Skin of body (tissue), 2 donors: ENCODE measurements around the gene TCEA3. TPM values are rescaled to one million over a fixed set of nuclear protein-coding genes. Genes with fewer than 3 reads are reported as not detected.

Experiments
- DNase-seq: peaks from one replicate; lab custom pipeline; 2025; lab: John Stamatoyannopoulos, UW
- total RNA-seq: library from RNA; depleted of rRNA; stranded (reverse); fragments of >200 nt; gene quantifications from one replicate; pipeline ENCODE4 v1.2.3, GENCODE V29; 2014

Gene TCEA3
- total RNA-seq, 1 donor from 2014 or later = 66.2 TPM

DNA sequence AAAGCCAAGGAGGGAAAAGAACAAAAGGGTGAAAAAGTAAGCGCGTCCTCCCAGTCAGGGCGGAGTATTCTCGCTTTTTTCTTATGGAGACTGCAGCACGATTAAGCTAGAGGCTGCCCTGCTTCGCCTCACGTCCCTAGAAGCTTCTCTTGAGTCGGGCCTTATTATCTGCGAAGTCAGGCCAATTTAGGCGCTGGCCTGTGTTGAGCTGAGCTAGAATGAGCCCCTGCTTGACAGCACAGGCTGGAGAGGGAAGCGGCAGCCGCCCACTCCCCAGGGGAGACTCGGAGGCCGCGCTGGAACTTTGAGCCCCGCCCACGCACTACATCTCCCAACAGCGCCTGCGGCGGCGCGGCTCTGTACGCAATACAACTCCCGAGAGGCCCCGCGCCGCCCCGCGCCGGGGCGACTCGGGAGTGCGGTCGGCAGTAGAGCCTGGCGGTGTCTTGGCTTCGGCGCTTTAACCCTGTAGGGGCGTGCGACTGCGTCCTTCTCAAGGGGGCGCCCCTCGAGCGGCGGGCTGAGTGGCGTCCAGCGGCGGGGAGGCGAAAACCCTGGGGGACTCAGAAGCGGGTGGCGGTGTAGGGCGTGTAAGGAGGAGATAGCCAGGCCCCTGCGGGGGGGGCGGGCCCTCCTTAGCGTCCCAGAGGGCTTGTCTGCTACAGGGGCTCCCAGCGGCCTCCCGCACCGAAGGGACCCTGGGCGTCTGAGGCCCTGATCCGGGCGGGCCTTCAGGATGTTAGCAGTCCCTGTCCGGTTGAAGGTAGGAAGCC is 55.8 kb downstream of the TCEA3 start:
- DNase-seq = peak; percentile 94

GRCh38 chr1:23367791-23368561 is 56.6 kb downstream of the TCEA3 start:
- DNase-seq = peak; percentile 98

- no peak for DNase-seq
These were observed 57.1 kb downstream of the TCEA3 start for GRCh38 chr1:23367451-23367790.

- DNase-seq = no peak
These were observed 58.0 kb downstream of the TCEA3 start for GRCh38 chr1:23366598-23366997.

DNA sequence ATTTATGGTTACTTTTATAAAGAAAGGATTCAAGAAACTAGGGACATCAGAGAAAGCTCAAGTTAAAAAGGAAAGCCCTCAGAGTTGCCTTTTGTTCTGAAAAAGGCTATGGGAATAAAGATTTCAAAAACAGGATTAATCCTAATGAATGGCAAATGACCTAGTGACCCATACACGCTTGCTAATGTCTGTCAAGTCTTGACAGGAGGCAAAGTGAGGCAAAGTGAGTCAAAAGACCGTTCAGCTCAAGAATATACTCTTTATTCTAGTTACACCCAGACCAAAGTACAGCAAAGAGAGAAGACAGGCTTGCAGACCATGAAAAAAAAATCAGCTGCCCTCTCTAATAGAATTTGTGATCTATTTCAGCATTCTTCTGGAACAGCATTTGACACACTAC is 58.4 kb downstream of the TCEA3 start:
- no peak for DNase-seq

DNA sequence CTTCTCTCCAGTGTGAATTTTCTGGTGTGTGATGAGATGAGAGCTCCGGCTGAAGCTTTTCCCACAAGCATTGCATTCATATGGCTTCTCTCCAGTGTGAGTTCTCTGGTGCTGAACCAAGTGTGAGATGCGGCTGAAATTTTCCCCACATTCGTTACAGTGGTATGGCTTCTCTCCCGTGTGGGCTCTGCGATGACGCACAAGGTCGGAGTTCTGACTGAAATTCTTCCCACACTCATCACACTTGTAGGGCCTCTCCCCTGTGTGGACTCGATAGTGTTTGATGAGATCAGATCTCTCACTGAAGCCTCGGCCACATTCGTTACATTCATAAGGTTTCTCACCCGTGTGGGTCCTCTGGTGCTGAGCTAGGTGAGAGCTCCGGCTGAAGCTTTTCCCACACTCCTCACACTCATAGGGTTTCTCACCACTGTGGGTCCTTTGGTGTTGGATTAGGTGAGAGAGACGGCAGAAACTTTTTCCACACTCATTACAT is 62.3 kb downstream of the TCEA3 start:
- no peak for DNase-seq

GRCh38 chr1:23358310-23358875 is 66.2 kb downstream of the TCEA3 start:
- no peak for DNase-seq

DNA sequence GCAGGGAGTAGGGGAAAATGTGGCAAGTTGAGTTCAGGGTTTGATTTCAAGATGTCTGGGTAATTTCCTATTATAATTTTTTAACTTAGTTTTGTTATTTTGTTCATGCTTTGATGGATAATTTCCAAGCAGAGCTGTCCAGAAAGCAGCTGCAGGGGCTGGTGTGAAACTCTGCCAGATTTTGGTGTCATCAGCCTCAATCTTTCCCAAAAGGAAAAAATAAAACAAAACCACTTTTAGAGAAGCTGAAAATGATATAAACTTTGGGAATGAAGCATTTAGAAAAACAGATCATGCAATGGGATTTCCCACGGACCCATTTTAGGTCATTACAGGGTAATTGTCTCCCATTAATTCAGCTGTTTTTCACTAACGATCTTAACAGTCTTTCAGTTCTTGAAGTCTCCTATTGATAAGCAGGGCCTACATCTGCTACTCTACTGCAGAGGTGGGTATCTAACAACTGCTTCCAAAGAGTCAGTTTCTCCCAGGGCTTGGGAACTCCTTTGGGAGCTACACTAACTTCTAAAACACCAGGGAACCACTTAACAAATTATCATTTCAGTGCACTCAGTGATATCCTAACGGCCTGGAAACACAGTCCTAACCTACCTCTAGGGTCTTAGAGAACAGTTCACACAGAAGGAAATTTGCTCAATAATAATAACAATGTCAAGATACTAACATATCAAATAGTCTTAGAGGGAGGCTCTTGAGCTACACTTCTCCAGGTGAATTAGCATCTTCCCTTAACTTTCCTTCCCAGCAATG is 67.2 kb downstream of the TCEA3 start:
- peak; percentile 25 for DNase-seq

DNA sequence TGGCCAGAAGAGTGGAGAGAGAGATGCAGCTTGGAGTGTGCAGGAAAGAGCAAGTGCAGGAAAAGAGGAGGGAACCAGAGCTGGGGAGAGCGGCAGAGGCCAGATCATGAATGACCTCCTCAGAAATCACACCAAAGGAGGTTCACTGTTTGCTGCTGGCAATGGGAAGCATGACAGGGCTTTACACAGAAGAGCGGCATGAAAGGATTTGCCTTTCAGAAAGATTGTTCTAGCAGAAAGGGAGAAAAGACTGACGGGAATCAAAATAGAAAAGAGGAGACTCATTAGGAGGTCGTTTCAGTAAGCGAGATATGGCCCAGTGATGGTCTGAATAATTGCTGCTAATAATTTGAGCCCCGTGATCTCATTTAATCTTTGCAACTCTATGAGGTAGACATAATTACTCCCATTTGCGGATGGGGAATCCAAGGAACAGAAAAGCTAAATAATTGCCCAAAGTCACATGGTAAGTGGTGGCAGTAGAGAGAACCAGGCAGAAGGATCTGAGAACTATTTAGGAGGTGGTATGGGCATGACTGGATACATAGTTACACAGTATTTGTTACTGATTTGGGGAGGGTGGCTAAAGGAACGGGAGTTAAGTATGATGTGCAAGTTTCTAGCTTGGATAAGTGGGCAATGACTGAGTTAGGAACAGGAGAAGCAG is 67.9 kb downstream of the TCEA3 start:
- DNase-seq = no peak

DNA sequence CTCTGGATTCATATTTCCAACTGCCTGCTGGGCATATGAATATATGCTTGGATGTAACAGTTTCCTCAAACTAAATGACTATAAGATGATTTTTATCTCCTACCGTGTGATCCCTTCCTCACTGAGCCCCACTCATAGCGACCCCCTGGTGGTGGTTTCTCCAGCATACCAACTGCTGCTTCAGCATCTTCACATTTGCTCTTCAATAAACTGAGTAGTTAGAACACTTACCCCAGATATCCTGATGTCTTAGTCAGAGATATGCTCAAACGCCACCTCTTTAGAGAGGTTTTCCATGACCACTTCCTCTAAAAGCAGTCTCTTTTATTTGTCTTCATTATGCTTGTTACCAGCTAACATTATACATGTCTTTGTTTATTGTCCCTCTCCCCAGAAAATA is 70.3 kb downstream of the TCEA3 start:
- DNase-seq = no peak

DNA sequence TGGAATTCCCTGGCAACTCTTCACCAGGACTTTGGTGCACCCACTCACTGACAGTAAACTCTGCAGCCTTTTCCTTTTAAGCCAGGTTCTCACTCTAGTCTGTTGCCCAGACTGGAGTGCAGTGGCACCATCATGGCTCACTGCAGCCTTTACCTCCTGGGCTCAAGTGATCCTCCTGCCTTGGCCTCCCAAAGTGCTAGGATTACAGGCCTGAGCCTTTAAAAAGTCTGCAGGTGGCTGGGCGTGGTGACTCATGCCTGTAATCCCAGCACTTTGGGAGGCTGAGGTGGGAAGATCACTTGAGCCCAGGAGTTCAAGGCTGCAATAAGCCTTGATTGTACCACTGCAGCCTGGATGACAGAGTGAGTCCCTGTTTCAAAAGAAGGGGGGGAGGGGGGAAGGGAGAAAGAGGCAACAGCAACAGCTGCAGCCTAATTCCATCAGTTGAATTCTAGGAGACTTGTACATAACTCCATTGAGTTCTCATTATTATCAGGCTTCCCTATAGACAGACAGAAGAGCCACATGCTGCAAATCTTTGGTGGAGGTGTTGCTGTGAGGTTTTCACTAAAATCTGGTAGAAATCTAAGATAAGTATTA is 72.4 kb downstream of the TCEA3 start:
- no peak for DNase-seq

DNA sequence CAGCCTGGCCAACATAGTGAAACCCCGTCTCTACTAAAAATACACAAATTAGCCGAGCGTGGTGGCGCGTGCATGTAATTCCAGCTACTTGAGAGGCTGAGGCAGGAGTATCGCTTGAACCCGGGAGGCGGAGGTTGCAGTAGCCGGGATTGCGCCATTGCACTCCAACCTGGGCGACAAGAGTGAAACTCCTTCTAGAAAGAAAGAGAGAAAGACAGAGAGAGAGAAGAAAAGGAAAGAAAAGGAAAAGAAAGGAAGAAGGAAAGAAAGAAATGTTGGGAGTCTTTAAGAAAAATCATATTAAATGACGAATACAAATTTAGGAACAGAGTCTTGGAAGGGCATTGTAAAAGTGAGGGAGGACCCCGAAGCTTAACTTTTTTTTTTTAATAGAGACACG is 78.6 kb downstream of the TCEA3 start:
- DNase-seq = no peak

GRCh38 chr1:23344987-23345472 is 79.5 kb downstream of the TCEA3 start:
- DNase-seq = peak; percentile 71

DNA sequence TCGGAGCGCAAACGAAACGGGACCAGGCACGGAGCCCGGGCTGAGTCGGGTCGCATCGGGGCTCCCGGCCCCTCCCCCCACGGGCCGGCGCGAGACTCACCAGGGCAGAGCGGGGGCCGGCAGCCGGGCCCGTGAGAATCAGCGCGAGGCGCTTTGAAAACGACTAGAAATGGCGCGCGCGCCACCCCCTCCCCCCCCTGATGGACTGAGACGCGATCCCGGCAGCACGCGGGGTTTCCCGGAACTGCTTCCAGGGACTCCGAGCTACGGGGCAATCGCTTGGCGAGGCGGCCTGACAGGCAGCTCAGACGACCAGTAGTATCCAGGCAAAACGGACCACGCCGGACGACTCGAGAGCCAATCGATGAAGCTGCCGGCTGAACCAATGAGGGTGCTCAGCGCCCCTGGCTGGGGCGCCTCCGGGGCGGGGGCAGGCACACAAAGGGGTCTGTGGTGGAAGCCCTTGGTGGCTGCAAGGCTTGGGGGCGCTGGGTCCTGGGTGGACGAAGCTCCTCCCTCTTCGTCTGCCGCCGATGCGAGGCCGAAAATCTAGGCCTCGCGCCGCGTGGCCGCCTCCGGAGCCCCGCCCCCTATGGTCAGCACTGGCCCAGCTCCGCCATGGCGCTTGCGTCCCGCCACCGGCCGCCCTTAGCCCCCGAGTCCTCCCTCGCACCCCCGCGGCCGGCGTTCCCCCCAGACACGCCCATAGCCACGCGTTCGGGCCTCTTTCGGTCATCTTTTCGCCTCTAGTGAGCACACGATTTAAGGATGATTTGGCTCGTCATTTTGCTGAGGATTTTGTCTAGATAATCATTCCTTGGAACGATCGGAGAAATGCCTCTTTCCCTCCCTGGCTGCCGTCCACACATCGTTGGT is 80.2 kb downstream of the TCEA3 start, which contains the start of gene HNRNPR:
Gene HNRNPR, minus strand, starts transcription at position 174 of the 876 bp plus-strand sequence. CDS start 3,276 bp downstream, outside the sequence.
- peak; percentile 99 for DNase-seq

- peak; percentile 35 for DNase-seq
These were observed 81.1 kb downstream of the TCEA3 start for GRCh38 chr1:23343221-23344110.

DNA sequence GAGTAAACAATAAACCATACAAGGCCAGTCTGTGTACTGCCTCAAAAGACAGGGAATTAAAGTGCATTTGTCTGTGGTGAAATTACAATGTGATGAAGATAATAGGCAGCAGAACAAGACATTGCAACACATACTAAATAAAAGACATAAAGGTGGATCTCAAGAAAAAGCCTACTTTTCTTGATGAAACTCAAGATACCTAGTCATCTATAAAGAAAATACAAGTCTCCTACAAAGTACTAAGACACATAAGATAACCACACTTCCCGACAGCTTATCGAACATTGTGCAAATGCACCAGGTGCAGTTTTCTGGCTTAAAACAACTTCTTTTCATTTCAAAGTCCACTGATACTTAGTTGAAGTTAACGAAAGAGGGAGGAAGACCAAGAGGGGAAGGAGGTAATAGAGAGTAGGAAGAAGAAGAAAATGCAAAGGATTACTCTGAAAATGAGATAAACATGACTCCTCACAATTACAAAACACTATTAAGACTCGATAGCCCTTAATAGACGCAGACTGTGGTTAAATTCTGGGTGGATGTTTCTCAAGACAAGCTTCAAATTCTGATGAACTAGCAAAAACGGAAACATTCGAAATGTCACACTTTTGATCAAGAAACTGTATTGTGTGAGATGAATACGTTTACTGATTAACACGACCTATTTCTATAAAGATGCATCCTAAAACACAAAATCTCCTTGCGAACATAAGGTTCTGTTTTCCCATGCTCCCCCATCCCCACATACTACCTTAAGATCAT is 82.4 kb downstream of the TCEA3 start:
- DNase-seq = no peak

- DNase-seq = no peak
These were observed 84.9 kb downstream of the TCEA3 start for GRCh38 chr1:23339632-23340031.

GRCh38 chr1:23337869-23338268 is 86.7 kb downstream of the TCEA3 start:
- DNase-seq = no peak
